Nucleus accumbens (tissue), 56 donors: Measurements from ENCODE around the gene CYTH2.

Source experiments
- DNase-seq, 56 donors: peaks; one replicate each; lab custom pipeline; 2025; lab: John Stamatoyannopoulos, UW

CYTH2 gene, protein sequence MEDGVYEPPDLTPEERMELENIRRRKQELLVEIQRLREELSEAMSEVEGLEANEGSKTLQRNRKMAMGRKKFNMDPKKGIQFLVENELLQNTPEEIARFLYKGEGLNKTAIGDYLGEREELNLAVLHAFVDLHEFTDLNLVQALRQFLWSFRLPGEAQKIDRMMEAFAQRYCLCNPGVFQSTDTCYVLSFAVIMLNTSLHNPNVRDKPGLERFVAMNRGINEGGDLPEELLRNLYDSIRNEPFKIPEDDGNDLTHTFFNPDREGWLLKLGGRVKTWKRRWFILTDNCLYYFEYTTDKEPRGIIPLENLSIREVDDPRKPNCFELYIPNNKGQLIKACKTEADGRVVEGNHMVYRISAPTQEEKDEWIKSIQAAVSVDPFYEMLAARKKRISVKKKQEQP

GRCh38 chr19:48469289-48469881 is at the start of gene CYTH2:
Gene CYTH2 (plus strand): TSS chr19:48469369. CDS start chr19:48469508, 139 bp downstream.
- peak in 55 of 56 donors; percentile 37 to 93 (median 81) for DNase-seq

DNA sequence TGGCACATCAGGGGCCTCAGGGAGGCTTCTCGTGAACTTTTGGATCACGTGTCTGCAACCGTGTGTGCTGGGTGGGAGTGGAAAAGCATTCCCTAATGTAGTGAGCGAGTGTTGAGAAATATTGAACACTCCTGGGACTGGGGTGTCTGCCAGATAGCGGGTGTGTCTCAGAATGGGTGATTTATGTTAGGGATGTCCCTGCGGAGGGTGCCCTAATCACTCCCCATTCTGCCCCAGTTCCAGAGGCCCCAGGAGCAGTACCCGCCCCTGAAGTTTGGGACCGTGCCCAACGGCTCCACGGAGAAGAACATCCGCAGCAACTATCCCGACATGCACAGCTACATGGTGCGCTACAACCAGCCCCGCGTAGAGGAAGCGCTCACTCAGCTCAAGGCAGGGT is 47.6 kb upstream of the CYTH2 start:
- no peak for DNase-seq

GRCh38 chr19:48424694-48425219 is 44.4 kb upstream of the CYTH2 start:
- peak in 6 of 56 donors; percentile 1 to 21 (median 12) for DNase-seq

DNA sequence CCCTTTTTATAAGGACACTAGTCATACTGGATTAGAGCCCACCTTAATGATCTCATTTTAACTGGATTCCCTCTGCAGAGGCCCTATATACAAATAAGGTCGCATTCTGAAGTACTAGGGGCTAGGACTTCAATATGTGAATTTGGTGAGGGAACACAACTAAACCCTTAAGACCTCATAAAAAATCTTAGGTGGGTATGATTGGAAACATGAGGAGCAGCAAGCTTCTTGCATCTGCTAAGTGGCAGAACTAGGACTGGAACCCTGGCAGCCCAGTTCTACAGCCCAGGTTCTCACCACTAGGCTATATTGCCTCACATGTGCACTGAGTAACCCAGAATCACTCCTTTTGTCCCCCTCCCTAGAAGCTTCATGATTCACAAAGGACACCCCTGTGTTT is 40.5 kb upstream of the CYTH2 start:
- no peak for DNase-seq

- no peak for DNase-seq
These were observed 35.8 kb upstream of the CYTH2 start for GRCh38 chr19:48433337-48433736.

DNA sequence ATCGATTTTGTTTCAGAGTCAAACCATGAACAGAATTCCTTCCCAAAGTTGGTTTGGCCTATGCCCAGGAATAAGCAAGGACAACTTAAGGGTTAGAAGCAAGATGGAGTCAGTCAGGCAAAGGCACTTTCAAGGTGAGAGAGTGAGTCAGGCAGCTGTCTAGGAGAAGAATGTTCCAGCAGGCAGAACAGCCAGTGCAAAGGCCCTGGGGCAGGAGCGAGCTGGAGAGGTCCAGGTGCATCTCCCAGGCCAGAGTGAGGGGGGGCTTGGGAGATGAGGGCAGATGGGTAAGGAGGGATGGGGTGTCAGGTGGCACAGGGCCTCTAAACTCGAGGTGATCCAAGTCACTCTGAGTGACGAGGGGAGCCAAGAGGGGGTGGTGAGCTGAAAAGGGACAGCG is 32.6 kb upstream of the CYTH2 start:
- DNase-seq: no peak

DNA sequence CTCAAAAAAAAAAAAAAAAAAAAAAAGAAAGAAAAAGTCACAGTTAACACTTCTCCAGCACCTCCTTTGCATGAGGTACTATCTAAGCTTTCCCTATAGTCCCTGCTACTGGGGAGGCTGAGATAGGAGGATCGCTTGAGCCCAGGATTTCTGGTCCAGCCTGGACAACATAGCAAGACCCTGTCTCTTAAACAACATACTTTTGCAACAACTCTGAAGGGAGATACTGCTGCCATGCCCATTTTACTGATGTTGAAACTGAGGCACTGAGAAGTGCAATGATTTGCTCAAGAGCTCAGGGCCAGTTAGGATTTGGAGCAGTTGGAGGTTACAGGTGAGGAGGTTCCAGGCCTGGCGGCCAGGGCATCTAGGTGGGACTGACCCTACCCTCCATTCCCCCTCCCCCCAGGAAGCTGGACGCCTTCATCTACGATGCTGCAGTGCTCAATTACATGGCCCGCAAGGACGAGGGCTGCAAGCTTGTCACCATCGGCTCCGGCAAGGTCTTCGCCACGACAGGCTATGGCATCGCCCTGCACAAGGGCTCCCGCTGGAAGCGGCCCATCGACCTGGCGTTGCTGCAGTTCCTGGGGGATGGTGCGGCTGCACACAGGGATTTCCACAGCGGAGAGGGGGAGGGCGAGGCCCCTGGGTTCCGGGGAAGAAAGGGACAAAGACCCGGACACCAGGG is 27.7 kb upstream of the CYTH2 start:
- no peak for DNase-seq

- no peak for DNase-seq
These were observed 26.8 kb upstream of the CYTH2 start for GRCh38 chr19:48442116-48443035.

DNA sequence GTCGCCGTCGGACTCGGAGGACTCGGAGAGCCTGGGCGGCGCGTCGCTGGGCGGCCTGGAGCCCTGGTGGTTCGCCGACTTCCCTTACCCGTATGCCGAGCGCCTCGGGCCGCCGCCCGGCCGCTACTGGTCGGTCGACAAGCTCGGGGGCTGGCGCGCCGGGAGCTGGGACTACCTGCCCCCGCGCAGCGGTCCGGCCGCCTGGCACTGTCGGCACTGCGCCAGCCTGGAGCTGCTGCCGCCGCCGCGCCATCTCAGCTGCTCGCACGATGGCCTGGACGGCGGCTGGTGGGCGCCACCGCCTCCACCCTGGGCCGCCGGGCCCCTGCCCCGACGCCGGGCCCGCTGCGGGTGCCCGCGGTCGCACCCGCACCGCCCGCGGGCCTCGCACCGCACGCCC is 25.9 kb upstream of the CYTH2 start:
- DNase-seq: no peak

DNA sequence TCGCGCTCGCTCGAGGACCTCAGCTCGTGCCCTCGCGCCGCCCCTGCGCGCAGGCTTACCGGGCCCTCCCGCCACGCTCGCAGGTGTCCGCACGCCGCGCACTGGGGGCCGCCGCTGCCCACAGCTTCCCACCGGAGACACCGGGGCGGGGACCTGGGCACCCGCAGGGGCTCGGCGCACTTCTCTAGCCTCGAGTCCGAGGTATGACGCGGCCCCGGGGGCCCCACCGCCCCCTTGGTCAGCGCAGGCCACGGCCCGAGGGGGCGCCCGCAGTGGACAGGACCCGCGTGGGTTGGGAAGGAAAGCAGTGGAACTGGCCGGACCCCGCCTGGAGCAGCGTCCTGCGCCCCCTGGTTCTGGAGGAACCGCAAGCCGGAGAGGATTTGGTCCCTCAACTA is 25.4 kb upstream of the CYTH2 start:
- DNase-seq: no peak

- no peak for DNase-seq
These were observed 24.8 kb upstream of the CYTH2 start for GRCh38 chr19:48444129-48444935.

GRCh38 chr19:48444936-48445200 is 24.3 kb upstream of the CYTH2 start:
- no peak for DNase-seq

GRCh38 chr19:48445256-48445605 is 23.9 kb upstream of the CYTH2 start:
- DNase-seq: peak in 22 of 56 donors; percentile 9 to 84 (median 62)

DNA sequence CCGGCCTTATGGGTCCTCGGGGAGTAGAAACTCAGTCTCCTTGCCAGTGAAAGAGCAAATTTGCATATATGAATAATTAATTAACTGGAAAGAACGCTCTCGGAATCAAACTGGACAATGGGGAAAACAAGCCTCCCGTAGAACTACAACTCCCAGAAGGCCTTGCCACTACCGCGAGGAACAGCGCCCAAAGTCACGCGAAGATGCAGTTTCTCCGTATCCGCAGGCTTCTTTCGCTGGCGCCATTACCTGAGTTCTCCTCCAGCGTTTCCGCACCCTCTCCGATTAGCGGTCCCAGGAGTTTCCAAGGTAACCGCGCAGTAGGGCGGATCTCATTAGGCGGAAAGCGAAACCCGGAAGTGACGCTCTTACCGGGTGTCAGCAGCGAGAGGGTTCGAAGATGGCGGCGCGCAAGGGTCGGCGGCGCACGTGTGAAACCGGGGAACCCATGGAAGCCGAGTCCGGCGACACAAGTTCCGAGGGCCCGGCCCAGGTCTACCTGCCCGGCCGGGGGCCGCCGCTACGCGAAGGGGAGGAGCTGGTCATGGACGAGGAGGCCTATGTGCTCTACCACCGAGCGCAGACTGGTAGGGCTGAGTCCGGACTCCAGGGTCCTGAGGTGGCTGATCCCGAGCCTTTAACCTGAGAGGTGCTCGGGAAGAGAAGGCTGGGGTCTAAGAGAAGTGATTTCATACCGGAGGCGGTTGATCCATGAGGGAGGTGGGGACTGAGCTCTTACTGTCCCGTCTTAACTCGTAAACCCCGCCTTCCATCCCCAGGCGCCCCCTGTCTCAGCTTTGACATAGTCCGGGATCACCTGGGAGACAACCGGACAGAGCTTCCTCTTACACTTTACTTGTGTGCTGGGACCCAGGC is 23.3 kb upstream of the CYTH2 start, which contains the start of gene GRWD1:
Gene GRWD1, plus strand, starts transcription at position 378 of the 876 bp plus-strand sequence. Its CDS starts 23 bp downstream, at position 401.
- peak; percentile 51 to 97 (median 86) for DNase-seq

GRCh38 chr19:48446579-48446978 is 22.6 kb upstream of the CYTH2 start:
- DNase-seq: no peak

GRCh38 chr19:48448563-48448962 is 20.6 kb upstream of the CYTH2 start:
- no peak for DNase-seq

DNA sequence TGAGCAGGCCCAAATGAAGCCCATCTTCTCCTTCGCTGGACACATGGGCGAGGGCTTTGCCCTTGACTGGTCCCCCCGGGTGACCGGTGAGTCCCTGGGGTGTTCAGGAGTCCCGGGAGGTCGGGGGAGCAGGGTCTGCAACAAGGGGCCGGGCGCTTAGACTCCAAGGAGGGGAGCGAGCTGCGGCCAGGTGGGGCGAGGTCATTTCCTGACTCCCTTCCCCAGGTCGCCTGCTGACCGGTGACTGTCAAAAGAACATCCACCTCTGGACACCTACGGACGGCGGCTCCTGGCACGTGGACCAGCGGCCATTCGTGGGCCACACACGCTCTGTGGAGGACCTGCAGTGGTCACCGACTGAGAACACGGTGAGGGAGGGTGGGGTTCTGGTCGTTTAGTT is 18.7 kb upstream of the CYTH2 start:
- no peak for DNase-seq

- no peak for DNase-seq
These were observed 18.3 kb upstream of the CYTH2 start for GRCh38 chr19:48450863-48451262.

DNA sequence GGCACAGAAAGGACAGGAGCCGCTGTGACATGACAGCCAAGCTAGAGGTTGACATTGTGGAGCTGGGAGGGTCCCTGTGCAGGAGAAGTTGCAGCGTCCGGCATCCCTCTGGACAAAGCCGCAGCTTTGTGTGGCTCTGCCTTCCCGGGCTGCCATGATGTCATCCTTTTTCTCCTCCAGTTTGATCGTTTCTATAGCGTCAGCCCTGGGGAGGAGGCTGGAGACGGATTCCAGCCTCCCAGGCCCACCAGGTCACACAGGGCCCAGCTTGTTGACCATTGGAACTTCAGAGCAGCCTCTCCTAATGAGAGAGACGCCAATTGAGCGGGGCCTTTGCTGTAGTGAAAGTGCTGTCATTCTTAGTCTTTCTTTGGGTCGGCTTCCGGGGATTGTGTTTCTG is 17.5 kb upstream of the CYTH2 start:
- DNase-seq: no peak
